A549 (cell line): Measurements from ENCODE around the gene CANT1.

Source experiments
- CHD4 ChIP-seq: fragments of 200-600 bp; sonication (generic); IDR thresholded peaks from 2 replicates; pipeline ENCODE4 v1.6.1; 2016; ENCODE audit warnings: antibody characterized with exemption, mild to moderate bottlenecking, borderline replicate concordance
- MYC ChIP-seq: IDR thresholded peaks from 2 replicates; pipeline ENCODE4 v1.6.1; 2012; ENCODE audit warnings: mild to moderate bottlenecking, inconsistent platforms, low read length, improper control_type of control experiment, borderline replicate concordance
- TF ChIP-seq, protein P1 (sequence below): fragments of >200 bp; sonication (Bioruptor Twin); formaldehyde crosslinking; IDR thresholded peaks from 3 replicates; pipeline ENCODE4 v1.5.1; 2016

DNA sequence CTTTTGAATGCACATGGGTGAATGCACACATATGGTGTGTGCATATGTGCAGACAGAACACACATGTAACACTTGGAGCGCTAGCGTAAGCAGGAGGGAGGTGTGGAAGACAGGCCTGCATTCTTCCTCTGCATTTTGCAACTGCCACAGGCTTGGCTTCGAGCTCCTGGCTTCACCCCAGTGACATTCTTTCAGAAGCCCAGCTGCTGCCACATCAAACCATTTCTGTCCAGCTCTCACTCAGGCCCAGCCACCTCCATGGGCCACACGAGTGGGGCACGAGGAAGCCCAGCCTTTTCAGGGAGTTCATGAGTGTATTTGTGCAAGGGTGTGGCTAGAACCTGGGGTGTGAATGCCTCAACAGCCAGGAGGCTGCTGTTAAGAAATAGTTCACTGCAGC, 48.6 kb downstream of the CANT1 start:
- no peak for TF ChIP-seq CHD4
- TF ChIP-seq, protein P1, sequence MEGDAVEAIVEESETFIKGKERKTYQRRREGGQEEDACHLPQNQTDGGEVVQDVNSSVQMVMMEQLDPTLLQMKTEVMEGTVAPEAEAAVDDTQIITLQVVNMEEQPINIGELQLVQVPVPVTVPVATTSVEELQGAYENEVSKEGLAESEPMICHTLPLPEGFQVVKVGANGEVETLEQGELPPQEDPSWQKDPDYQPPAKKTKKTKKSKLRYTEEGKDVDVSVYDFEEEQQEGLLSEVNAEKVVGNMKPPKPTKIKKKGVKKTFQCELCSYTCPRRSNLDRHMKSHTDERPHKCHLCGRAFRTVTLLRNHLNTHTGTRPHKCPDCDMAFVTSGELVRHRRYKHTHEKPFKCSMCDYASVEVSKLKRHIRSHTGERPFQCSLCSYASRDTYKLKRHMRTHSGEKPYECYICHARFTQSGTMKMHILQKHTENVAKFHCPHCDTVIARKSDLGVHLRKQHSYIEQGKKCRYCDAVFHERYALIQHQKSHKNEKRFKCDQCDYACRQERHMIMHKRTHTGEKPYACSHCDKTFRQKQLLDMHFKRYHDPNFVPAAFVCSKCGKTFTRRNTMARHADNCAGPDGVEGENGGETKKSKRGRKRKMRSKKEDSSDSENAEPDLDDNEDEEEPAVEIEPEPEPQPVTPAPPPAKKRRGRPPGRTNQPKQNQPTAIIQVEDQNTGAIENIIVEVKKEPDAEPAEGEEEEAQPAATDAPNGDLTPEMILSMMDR, result no peak
- TF ChIP-seq MYC, result no peak
